Breast epithelium (tissue), 4 donors: ENCODE data around the gene PLA2G12A. TPM values are rescaled to one million over a fixed set of nuclear protein-coding genes. Genes with fewer than 3 reads are reported as not detected.
A peak's percentile ranks its signal among the peaks of the same experiment; 100 is the strongest.

Experiments
- DNase-seq, 2 donors: peaks; one replicate each; pipeline ENCODE4 v3.0.0-alpha.2; 2019; ENCODE audit warnings: low spot score in 2 of 2
- H3K27ac ChIP-seq, 2 donors: fragments of 200-600 bp; sonication (generic) in 1 of 2; one replicate each; pipeline ENCODE4 v1.5.1; 2016 to 2019; ENCODE audit warnings: mild to moderate bottlenecking in 1 of 2
- H3K27me3 ChIP-seq, 2 donors: fragments of 200-600 bp; sonication (generic) in 1 of 2; one replicate each; pipeline versions ENCODE4 v1.5.1 to v1.6.0; 2017 to 2019; ENCODE audit warnings: control low read depth in 1 of 2, mild to moderate bottlenecking in 1 of 2
- H3K36me3 ChIP-seq: fragments of 200-600 bp; one replicate; pipeline ENCODE4 v1.5.1; 2019
- H3K4me1 ChIP-seq, 2 donors: fragments of 200-600 bp; sonication (generic); one replicate each; pipeline ENCODE4 v1.5.1; 2016 to 2019; ENCODE audit warnings: control low read depth in 1 of 2
- H3K4me3 ChIP-seq, 3 donors: fragments of 200-600 bp; sonication (generic); 1 replicate in 2 of 3; 2 replicates in 1 of 3; pipeline ENCODE4 v1.5.1; 2016 to 2019; ENCODE audit warnings: mild to moderate bottlenecking in 3 of 3, moderate library complexity in 2 of 3
- H3K9me3 ChIP-seq, 2 donors: fragments of 200-600 bp; sonication (generic) in 1 of 2; one replicate each; pipeline ENCODE4 v1.5.1; 2016 to 2019; ENCODE audit warnings: control low read depth in 1 of 2
- CTCF ChIP-seq, 3 donors: fragments of 450-650 bp; IDR thresholded peaks; one replicate each; pipeline ENCODE4 v1.5.1; 2016 to 2017; ENCODE audit warnings: antibody characterized with exemption in 3 of 3, mild to moderate bottlenecking in 3 of 3, moderate library complexity in 3 of 3
- POLR2A ChIP-seq: fragments of 450-650 bp; IDR thresholded peaks from one replicate; pipeline ENCODE4 v1.6.1; 2016; ENCODE audit warnings: antibody characterized with exemption, mild to moderate bottlenecking, moderate library complexity
- POLR2AphosphoS5 ChIP-seq, 3 donors: sonication (generic); formaldehyde crosslinking; IDR thresholded peaks; one replicate each; pipeline ENCODE4 v1.6.1; 2017; ENCODE audit warnings: antibody characterized with exemption in 3 of 3
- intact Hi-C: fragments of 100-400 bp; cut with DNase I; formaldehyde crosslinking; loops from one replicate; pipeline ENCODE4 v1.15.1; 2023; ENCODE audit warnings: low total_unique reads
- total RNA-seq, 3 donors: library from RNA; depleted of rRNA; stranded (reverse); fragments of >200 nt; gene quantifications; one replicate each; pipeline ENCODE4 v1.1.0, GENCODE V29; 2016

The PLA2G12A gene
- total RNA-seq, 3 donors from 2014 or later = 23.3 to 24.6 (median 23.7) TPM

- Histone ChIP-seq H3K4me1 (no peaks in the 10 kb centered on the region), H3K36me3 (no peaks in the 10 kb centered on the region), H3K27ac (no peak overlapping the region), H3K4me3 (no peak overlapping the region), H3K27me3 (no peaks in the 10 kb centered on the region), H3K9me3 (no peaks in the 10 kb centered on the region)
- intact Hi-C loops = no loop called here
- TF ChIP-seq CTCF (IDR thresholded peaks at IDR 0.05) (no peak), POLR2A (no peak), POLR2AphosphoS5 (IDR thresholded peaks at IDR 0.05) (no peak)
- no peak for DNase-seq
Measured at GRCh38 chr4:109718759-109719158, 11.1 kb downstream of the PLA2G12A start.

GRCh38 chr4:109713500-109713899 lies 16.4 kb downstream of the PLA2G12A start:
- H3K36me3 ChIP-seq = no peaks in the 10 kb centered on the region
- TF ChIP-seq POLR2AphosphoS5 (IDR thresholded peaks at IDR 0.05) (no peak), POLR2A (no peak), CTCF (IDR thresholded peaks at IDR 0.05) (no peak)
- H3K4me1 ChIP-seq = no peaks in the 10 kb centered on the region
- intact Hi-C loops = no loop called here
- H3K4me3 ChIP-seq = no peak overlapping the region
- no peaks in the 10 kb centered on the region for H3K9me3 ChIP-seq
- no peak overlapping the region for H3K27ac ChIP-seq
- no peaks in the 10 kb centered on the region for H3K27me3 ChIP-seq
- no peak for DNase-seq

GRCh38 chr4:109708990-109709389 lies 20.9 kb downstream of the PLA2G12A start:
- Histone ChIP-seq H3K27me3 (no peaks in the 10 kb centered on the region), H3K36me3 (no peaks in the 10 kb centered on the region), H3K27ac (no peak overlapping the region), H3K4me3 (no peak overlapping the region), H3K9me3 (no peaks in the 10 kb centered on the region), H3K4me1 (no peaks in the 10 kb centered on the region)
- intact Hi-C loops = no loop called here
- DNase-seq = no peak
- TF ChIP-seq POLR2A (no peak), CTCF (IDR thresholded peaks at IDR 0.05) (no peak), POLR2AphosphoS5 (IDR thresholded peaks at IDR 0.05) (no peak)

GRCh38 chr4:109708435-109708834 lies 21.4 kb downstream of the PLA2G12A start:
- Histone ChIP-seq H3K4me3 (no peak overlapping the region), H3K9me3 (no peaks in the 10 kb centered on the region), H3K27me3 (no peaks in the 10 kb centered on the region), H3K4me1 (no peaks in the 10 kb centered on the region), H3K27ac (no peak overlapping the region), H3K36me3 (no peaks in the 10 kb centered on the region)
- intact Hi-C loops = no loop called here
- no peak for DNase-seq
- TF ChIP-seq POLR2AphosphoS5 (IDR thresholded peaks at IDR 0.05) (no peak), CTCF (IDR thresholded peaks at IDR 0.05) (no peak)

GRCh38 chr4:109703664-109704361 lies 26.1 kb downstream of the PLA2G12A start:
- Histone ChIP-seq H3K9me3 (no peaks in the 10 kb centered on the region), H3K27me3 (no peaks in the 10 kb centered on the region), H3K4me1 (peaks cover 0 to 8% of the 10 kb centered on the region in 2 donors), H3K4me3 (peak overlapping the region; percentile 77 to 94 (median 85)), H3K27ac (peak overlapping the region; percentile 62 to 92), H3K36me3 (no peaks in the 10 kb centered on the region)
- no peak for DNase-seq
- no peak for TF ChIP-seq CTCF (IDR thresholded peaks at IDR 0.05)
- TF ChIP-seq POLR2AphosphoS5 (IDR thresholded peaks at IDR 0.05) = no peak
- TF ChIP-seq POLR2A = no peak
- intact Hi-C loops = no loop called here
